Colonic mucosa (tissue), 4 donors: ENCODE results near the gene ADGRG7. TPM values are rescaled to one million over a fixed set of nuclear protein-coding genes. Genes with fewer than 3 reads are reported as not detected.

Experiments used
- DNase-seq: peaks from one replicate; pipeline ENCODE4 v3.0.0-alpha.2; 2020
- H3K27ac ChIP-seq: fragments of 200-600 bp; one replicate; pipeline ENCODE4 v1.8.0; 2021
- H3K27me3 ChIP-seq: fragments of 200-600 bp; one replicate; pipeline ENCODE4 v1.8.0; 2021
- H3K36me3 ChIP-seq: fragments of 200-600 bp; one replicate; pipeline ENCODE4 v1.8.0; 2021
- H3K4me1 ChIP-seq: fragments of 200-600 bp; one replicate; pipeline ENCODE4 v1.8.0; 2021; ENCODE audit warnings: mild to moderate bottlenecking
- H3K4me3 ChIP-seq: fragments of 200-600 bp; one replicate; pipeline ENCODE4 v1.8.0; 2021
- H3K9ac ChIP-seq, 2 donors: one replicate each; pipeline ENCODE4 v1.7.0; 2013; ENCODE audit warnings: control low read depth in 2 of 2, low read depth in 2 of 2, low read length in 2 of 2
- H3K9me3 ChIP-seq: fragments of 200-600 bp; one replicate; pipeline ENCODE4 v1.8.0; 2021
- intact Hi-C: fragments of 100-400 bp; cut with DNase I; formaldehyde crosslinking; loops from one replicate; pipeline ENCODE4 v1.14.1; 2022
- total RNA-seq, 2 donors: library from RNA; stranded (reverse); fragmentation: NEBNext Ultra II Directional in 1 of 2; extraction: Animal tissue kit (Norgen Biotek cat#: 25700) in 1 of 2; gene quantifications; one replicate each; pipeline ENCODE4 v1.2.1, GENCODE V29; 2021
- TF ChIP-seq, protein P1 (sequence below): fragments of 200-600 bp; IDR thresholded peaks from one replicate; pipeline ENCODE4 v1.8.0; 2022; ENCODE audit warnings: antibody characterized with exemption, mild to moderate bottlenecking
- donor health status: healthy.
- donor health status: DM: no; HTN: no; CAD: no.
- donor health status: DM: no; HTN: no; CAD: no.

Gene ADGRG7
- total RNA-seq, 2 donors from 2014 or later: 3.2 to 13.4 TPM

DNA sequence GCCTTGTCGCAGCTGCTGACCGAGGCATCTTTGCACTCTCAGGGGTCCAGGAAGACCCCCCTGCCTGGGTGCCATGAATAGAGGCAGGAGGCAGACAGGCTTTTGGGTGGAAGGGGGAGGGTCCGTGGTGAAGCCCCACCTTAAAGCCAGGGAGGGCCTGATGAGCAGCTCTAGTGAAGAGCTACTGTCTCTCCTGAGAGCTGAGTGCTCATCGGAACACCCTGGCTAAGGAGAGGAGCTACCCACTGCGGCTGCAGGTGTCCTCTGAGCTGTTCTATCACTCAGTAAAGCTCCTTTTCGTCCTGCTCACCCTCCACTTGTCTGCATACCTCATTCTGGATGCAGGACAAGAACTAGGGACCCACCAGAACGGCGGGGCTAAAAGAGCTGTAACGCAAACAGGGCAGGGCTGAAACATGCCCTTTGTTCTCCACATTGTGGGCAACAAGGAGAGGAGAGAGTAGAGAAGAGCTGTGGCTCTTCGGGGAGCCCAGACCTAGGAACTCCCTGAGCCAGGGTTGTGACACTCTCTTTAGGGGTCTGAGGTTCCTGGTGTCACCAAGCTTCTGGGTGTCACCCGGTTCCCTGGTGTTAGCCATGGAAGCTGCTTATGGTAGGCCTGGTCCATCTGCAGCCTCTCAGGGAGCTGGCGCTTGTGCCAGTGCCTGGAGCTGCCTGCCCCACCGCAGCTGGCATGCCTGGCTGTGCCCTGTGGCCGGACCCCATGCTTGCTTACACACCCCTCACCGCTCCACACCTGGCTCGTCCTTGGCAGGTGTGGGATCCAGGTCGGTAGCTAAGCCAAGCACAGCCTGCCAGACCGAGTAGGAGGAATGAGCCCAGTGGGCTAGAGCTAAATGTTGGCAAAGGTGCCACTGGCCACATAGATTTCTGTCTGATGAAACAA, 73.7 kb downstream of the ADGRG7 start:
- Histone ChIP-seq H3K36me3 (no peaks in the 10 kb centered on the region), H3K27me3 (no peaks in the 10 kb centered on the region), H3K9ac (no peak overlapping the region), H3K4me3 (no peak overlapping the region), H3K27ac (no peak overlapping the region), H3K4me1 (no peaks in the 10 kb centered on the region), H3K9me3 (no peaks in the 10 kb centered on the region)
- no peak for DNase-seq
- TF ChIP-seq, protein P1, sequence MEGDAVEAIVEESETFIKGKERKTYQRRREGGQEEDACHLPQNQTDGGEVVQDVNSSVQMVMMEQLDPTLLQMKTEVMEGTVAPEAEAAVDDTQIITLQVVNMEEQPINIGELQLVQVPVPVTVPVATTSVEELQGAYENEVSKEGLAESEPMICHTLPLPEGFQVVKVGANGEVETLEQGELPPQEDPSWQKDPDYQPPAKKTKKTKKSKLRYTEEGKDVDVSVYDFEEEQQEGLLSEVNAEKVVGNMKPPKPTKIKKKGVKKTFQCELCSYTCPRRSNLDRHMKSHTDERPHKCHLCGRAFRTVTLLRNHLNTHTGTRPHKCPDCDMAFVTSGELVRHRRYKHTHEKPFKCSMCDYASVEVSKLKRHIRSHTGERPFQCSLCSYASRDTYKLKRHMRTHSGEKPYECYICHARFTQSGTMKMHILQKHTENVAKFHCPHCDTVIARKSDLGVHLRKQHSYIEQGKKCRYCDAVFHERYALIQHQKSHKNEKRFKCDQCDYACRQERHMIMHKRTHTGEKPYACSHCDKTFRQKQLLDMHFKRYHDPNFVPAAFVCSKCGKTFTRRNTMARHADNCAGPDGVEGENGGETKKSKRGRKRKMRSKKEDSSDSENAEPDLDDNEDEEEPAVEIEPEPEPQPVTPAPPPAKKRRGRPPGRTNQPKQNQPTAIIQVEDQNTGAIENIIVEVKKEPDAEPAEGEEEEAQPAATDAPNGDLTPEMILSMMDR: no peak
- intact Hi-C loops: no loop called here

DNA sequence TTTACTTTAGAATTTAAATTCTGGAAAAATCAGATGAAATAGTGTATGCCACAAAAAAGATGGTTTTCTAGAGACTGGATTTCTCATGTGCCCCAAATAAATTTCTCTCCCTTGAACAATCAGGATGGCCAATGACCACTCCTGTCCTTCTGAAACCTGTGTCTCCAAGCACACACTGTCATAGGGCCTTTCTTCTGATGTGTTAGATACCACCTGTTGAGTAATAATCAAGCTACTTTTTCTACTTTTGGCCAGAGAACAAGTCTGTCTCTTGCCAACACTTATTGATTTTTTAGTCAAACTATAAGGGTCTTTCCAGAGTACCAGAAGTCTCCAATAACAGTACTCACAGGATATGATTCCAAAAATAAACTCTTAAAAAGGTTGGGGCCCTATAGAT, 83.8 kb downstream of the ADGRG7 start:
- no peak overlapping the region for H3K4me3 ChIP-seq
- DNase-seq: no peak
- H3K27ac ChIP-seq: no peak overlapping the region
- no peaks in the 10 kb centered on the region for H3K27me3 ChIP-seq
- H3K36me3 ChIP-seq: no peaks in the 10 kb centered on the region
- no peak overlapping the region for H3K9ac ChIP-seq
- intact Hi-C loops: no loop called here
- H3K4me1 ChIP-seq: no peaks in the 10 kb centered on the region
- TF ChIP-seq, protein P1: no peak
- no peaks in the 10 kb centered on the region for H3K9me3 ChIP-seq

DNA sequence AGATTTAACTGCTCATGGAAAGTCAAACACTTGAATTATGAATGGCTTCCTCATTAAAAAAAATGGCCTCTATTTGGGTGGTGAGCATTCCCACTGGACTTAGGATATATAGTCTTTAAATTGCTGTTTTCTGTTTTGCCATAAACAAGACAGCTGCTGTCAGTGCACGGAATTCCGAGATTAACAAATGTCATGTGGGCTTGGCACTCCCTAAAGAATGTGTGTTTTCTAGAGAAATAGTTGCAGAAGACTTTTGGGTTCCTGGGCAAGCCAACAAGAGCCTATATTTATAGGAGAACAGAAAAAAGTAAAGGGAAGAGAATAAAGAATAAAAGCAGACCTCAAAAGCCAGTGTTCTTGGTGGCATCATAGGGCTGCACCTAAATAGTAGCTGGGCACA, 86.3 kb downstream of the ADGRG7 start:
- H3K27me3 ChIP-seq: no peaks in the 10 kb centered on the region
- no peaks in the 10 kb centered on the region for H3K4me1 ChIP-seq
- no peak overlapping the region for H3K4me3 ChIP-seq
- TF ChIP-seq, protein P1: no peak
- no peak overlapping the region for H3K9ac ChIP-seq
- no peaks in the 10 kb centered on the region for H3K36me3 ChIP-seq
- H3K9me3 ChIP-seq: no peaks in the 10 kb centered on the region
- DNase-seq: no peak
- no peak overlapping the region for H3K27ac ChIP-seq
- intact Hi-C loops: no loop called here

DNA sequence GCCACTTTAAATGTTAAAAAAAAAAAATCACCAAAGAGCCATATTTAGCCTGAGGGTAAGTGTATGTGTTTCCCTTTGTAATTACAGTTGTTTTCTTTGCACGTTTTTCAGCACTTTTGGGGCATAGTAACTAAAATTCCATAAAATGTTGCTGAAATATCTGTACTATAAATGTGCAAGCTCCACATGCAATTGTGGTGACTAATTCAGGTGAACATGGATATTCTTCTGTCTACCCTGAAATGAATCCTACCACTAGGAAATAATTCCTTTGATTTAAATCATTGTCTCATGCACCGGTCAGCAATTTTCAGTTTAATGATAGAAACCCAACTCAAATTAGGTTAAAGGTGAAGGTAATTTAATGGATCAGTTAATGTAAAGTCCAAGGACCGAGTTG, 86.8 kb downstream of the ADGRG7 start:
- no peaks in the 10 kb centered on the region for H3K4me1 ChIP-seq
- TF ChIP-seq, protein P1: no peak
- H3K4me3 ChIP-seq: no peak overlapping the region
- H3K27me3 ChIP-seq: no peaks in the 10 kb centered on the region
- H3K9ac ChIP-seq: no peak overlapping the region
- intact Hi-C loops: no loop called here
- no peaks in the 10 kb centered on the region for H3K36me3 ChIP-seq
- no peaks in the 10 kb centered on the region for H3K9me3 ChIP-seq
- H3K27ac ChIP-seq: no peak overlapping the region
- DNase-seq: no peak

DNA sequence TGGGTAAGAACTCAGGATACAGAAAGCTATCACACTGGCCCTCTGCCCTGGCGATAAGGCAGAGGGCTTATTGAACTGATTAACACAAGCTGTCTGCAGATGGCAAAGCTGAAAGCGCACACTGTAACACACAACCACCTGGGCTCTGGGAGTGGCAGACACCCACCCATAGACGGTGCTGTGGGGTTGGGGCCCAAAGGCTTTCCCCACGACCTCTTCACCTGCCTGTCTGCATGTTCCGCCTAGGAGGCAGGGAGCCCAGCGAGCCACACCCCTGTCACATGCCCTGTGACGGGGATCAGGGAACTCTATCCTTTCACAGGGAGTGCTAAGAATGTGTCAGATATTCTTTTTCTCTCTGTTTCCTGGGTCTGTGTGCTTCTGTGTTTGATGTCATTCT, 87.8 kb downstream of the ADGRG7 start:
- no peaks in the 10 kb centered on the region for H3K9me3 ChIP-seq
- H3K9ac ChIP-seq: no peak overlapping the region
- H3K27ac ChIP-seq: no peak overlapping the region
- no peaks in the 10 kb centered on the region for H3K27me3 ChIP-seq
- TF ChIP-seq, protein P1: no peak
- no peaks in the 10 kb centered on the region for H3K36me3 ChIP-seq
- no peaks in the 10 kb centered on the region for H3K4me1 ChIP-seq
- DNase-seq: no peak
- H3K4me3 ChIP-seq: no peak overlapping the region
- intact Hi-C loops: no loop called here
